Lower lobe of right lung (tissue), 2 donors: ENCODE measurements around the gene EIF3I. TPM values are rescaled to one million over a fixed set of nuclear protein-coding genes. Genes with fewer than 3 reads are reported as not detected.
"Not testable (repeated sequence)": the region's sequence is repeated elsewhere in the genome, so short reads cannot be mapped to it uniquely, and the experiment has no call there.

Experiments used
- ATAC-seq, 2 donors: fragments of 200-7000 bp; cut with Tn5 transposase; one replicate each; pipeline ENCODE4 v1.9.1; 2020 to 2022; ENCODE audit warnings: mild to moderate bottlenecking in 2 of 2, moderate library complexity in 2 of 2
- DNase-seq: peaks from one replicate; pipeline ENCODE4 v3.0.0-alpha.2; 2020
- H3K27ac ChIP-seq: fragments of 200-600 bp; one replicate; pipeline ENCODE4 v1.8.0; 2022
- H3K27me3 ChIP-seq: fragments of 200-600 bp; one replicate; pipeline ENCODE4 v1.8.0; 2022; ENCODE audit warnings: low read depth
- H3K36me3 ChIP-seq: fragments of 200-600 bp; one replicate; pipeline ENCODE4 v1.8.0; 2022; ENCODE audit warnings: mild to moderate bottlenecking
- H3K4me1 ChIP-seq: fragments of 200-600 bp; one replicate; pipeline ENCODE4 v1.8.0; 2022
- H3K4me3 ChIP-seq: fragments of 200-600 bp; one replicate; pipeline ENCODE4 v1.8.0; 2022; ENCODE audit warnings: mild to moderate bottlenecking
- H3K9me3 ChIP-seq: fragments of 200-600 bp; one replicate; pipeline ENCODE4 v1.8.0; 2022
- intact Hi-C: fragments of 100-400 bp; cut with DNase I; formaldehyde crosslinking; loops from one replicate; pipeline ENCODE4 v1.11.0; 2022
- total RNA-seq: library from RNA; stranded (reverse); fragmentation: NEBNext Ultra II Directional; extraction: Animal tissue kit (Norgen Biotek cat#: 25700); gene quantifications from one replicate; pipeline ENCODE4 v1.2.1, GENCODE V29; 2021
- TF ChIP-seq, protein P1 (sequence below): fragments of 200-600 bp; IDR thresholded peaks from one replicate; pipeline ENCODE4 v1.8.0; 2022; ENCODE audit warnings: antibody characterized with exemption, mild to moderate bottlenecking
- donor health status: DM: no; HTN: yes; CAD: no; lungs with severe emphysema.

The EIF3I gene
- total RNA-seq, 1 donor from 2014 or later: 99.4 TPM

GRCh38 chr1:32255072-32256071 lies 33.2 kb downstream of the EIF3I start:
- no peaks in the 10 kb centered on the region for H3K27me3 ChIP-seq
- peaks cover 19% of the 10 kb centered on the region for H3K4me1 ChIP-seq
- TF ChIP-seq, protein P1, sequence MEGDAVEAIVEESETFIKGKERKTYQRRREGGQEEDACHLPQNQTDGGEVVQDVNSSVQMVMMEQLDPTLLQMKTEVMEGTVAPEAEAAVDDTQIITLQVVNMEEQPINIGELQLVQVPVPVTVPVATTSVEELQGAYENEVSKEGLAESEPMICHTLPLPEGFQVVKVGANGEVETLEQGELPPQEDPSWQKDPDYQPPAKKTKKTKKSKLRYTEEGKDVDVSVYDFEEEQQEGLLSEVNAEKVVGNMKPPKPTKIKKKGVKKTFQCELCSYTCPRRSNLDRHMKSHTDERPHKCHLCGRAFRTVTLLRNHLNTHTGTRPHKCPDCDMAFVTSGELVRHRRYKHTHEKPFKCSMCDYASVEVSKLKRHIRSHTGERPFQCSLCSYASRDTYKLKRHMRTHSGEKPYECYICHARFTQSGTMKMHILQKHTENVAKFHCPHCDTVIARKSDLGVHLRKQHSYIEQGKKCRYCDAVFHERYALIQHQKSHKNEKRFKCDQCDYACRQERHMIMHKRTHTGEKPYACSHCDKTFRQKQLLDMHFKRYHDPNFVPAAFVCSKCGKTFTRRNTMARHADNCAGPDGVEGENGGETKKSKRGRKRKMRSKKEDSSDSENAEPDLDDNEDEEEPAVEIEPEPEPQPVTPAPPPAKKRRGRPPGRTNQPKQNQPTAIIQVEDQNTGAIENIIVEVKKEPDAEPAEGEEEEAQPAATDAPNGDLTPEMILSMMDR: no peak
- ATAC-seq (no peak), DNase-seq (no peak)
- H3K9me3 ChIP-seq: no peaks in the 10 kb centered on the region
- H3K4me3 ChIP-seq: no peak overlapping the region
- no peak overlapping the region for H3K27ac ChIP-seq
- H3K36me3 ChIP-seq: no peaks in the 10 kb centered on the region
- intact Hi-C loops: no loop called here

- ATAC-seq: no peak
- no peaks in the 10 kb centered on the region for H3K27me3 ChIP-seq
- H3K27ac ChIP-seq: no peak overlapping the region
- no peaks in the 10 kb centered on the region for H3K36me3 ChIP-seq
- intact Hi-C loops: no loop called here
- no peak overlapping the region for H3K4me3 ChIP-seq
- H3K9me3 ChIP-seq: no peaks in the 10 kb centered on the region
- TF ChIP-seq, protein P1: no peak
- no peak for DNase-seq
- H3K4me1 ChIP-seq: peaks cover 14% of the 10 kb centered on the region
These were observed 34.4 kb downstream of the EIF3I start for GRCh38 chr1:32256473-32257226.

DNA sequence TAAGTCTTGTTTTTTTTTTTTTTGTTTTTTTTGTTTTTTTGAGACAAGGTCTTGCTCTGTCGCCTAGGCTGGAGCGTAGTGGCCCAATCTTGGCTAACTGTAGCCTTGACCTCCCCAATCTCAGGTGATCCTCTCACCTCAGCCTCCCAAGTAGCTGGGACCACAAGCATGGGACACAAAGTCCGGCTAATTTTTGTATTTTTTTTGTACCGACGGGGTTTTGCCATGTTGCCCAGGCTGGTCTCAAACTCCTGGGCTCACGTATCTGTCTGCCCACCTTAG lies 35.0 kb downstream of the EIF3I start:
- intact Hi-C loops: no loop called here
- Histone ChIP-seq H3K27me3 (no peaks in the 10 kb centered on the region), H3K4me3 (no peak overlapping the region), H3K9me3 (no peaks in the 10 kb centered on the region), H3K4me1 (peaks cover 11% of the 10 kb centered on the region), H3K27ac (no peak overlapping the region), H3K36me3 (no peaks in the 10 kb centered on the region)
- ATAC-seq: no peak
- TF ChIP-seq, protein P1: no peak
- no peak for DNase-seq

- ATAC-seq, H3K36me3 ChIP-seq, H3K27ac ChIP-seq, H3K4me1 ChIP-seq, H3K9me3 ChIP-seq, DNase-seq, intact Hi-C loops, H3K4me3 ChIP-seq, H3K27me3 ChIP-seq: not testable (repeated sequence)
These were observed 41.0 kb downstream of the EIF3I start for GRCh38 chr1:32263236-32263593.

DNA sequence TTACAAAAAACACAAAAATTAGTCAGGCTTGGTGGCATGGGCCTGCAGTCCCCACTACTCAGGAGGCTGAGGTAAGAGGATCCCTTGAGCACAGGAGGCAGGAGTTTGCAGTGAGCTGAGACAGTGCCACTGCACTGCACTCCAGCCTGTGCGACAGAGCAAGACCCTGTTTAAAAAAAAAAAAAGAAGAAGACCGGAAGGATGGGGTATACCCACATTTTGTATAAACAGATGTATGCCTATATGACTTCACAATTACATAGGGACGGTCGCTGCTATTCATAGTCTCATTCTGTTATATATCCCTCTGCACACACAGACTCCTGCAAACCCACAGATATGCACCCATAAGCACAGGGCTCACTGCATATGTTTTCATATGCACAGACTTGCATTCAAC lies 41.5 kb downstream of the EIF3I start:
- Histone ChIP-seq H3K27me3 (no peaks in the 10 kb centered on the region), H3K9me3 (no peaks in the 10 kb centered on the region), H3K4me1 (peaks cover 4% of the 10 kb centered on the region), H3K4me3 (no peak overlapping the region), H3K27ac (no peak overlapping the region), H3K36me3 (no peaks in the 10 kb centered on the region)
- no peak for DNase-seq
- no peak for ATAC-seq
- intact Hi-C loops: no loop called here
- TF ChIP-seq, protein P1: no peak

DNA sequence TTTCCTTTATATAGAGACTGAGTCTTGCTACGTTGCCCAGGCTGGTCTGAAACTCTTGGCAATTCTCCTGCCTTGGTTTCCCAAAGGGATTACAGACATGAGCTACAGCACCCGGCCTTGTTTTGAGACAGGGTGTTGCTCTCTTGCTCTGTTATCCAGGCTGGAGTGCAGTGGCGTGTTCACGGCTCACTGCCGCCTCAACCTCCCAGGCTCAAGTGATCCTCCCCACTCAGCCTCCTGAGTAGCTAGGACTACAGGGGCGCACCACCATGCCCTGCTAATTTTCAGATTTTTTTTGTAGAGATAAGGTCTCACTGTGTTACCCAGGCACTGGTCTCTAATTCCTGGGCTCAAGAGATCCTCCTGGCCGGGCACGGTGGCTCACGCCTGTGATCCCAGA lies 43.6 kb downstream of the EIF3I start:
- Histone ChIP-seq H3K4me1 (peaks cover 4% of the 10 kb centered on the region), H3K27ac (no peak overlapping the region), H3K27me3 (no peaks in the 10 kb centered on the region), H3K36me3 (no peaks in the 10 kb centered on the region), H3K9me3 (no peaks in the 10 kb centered on the region), H3K4me3 (no peak overlapping the region)
- TF ChIP-seq, protein P1: no peak
- DNase-seq: no peak
- no peak for ATAC-seq
- intact Hi-C loops: no loop called here
